ENCODE data around the gene SBDS. TPM values are rescaled to one million over a fixed set of nuclear protein-coding genes. Genes with fewer than 3 reads are reported as not detected.
"Not testable (repeated sequence)": the region's sequence is repeated elsewhere in the genome, so short reads cannot be mapped to it uniquely, and the experiment has no call there.

SBDS gene
- polyA plus RNA-seq, 1 donor = 103 TPM

DNA sequence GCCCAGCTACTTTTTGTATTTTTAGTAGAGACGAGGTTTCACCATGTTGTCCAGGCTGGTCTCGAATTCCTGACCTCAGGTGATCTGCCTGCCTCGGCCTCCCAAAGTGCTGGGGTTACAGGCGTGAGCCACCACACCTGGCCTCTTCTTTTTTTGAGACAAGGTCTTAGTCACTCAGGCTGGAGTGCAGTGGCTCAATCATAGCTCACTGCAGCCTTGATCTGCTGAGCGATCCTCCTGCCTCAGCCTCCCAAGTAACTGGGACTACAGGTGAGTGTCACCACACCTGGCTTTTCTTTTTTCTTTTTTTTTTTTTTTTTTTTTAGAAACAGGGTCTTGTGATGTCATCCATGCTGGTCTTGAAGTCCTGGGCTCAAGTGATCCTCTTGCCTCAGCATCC lies 26.4 kb downstream of the SBDS start:
- not testable (repeated sequence) for H3K36me3 ChIP-seq (ENCODE audit: control insufficient read depth, insufficient read depth, low read length); DNase-seq; H3K27ac ChIP-seq (ENCODE audit: low read length); H3K4me3 ChIP-seq (ENCODE audit: low read length); H3K27me3 ChIP-seq (ENCODE audit: control insufficient read depth, insufficient read depth, low read length); H3K9me3 ChIP-seq (ENCODE audit: control insufficient read depth, low read depth, low read length)
- WGBS (ENCODE audit: insufficient coverage, low lambda C conversion rate) = no CpG with 5 or more reads among the region's 5 CpGs
- H3K4me1 ChIP-seq (ENCODE audit: control insufficient read depth, insufficient read depth, low read length) = peaks cover 16% of the 10 kb centered on the region

GRCh38 chr7:66967029-66967428 lies 28.4 kb downstream of the SBDS start:
- H3K36me3 ChIP-seq (ENCODE audit: control insufficient read depth, insufficient read depth, low read length) = no peaks in the 10 kb centered on the region
- H3K4me1 ChIP-seq (ENCODE audit: control insufficient read depth, insufficient read depth, low read length) = peaks cover 4% of the 10 kb centered on the region
- H3K27me3 ChIP-seq (ENCODE audit: control insufficient read depth, insufficient read depth, low read length) = no peaks in the 10 kb centered on the region
- no CpG with 5 or more reads among the region's 6 CpGs for WGBS (ENCODE audit: insufficient coverage, low lambda C conversion rate)
- no peak overlapping the region for H3K27ac ChIP-seq (ENCODE audit: low read length)
- DNase-seq = no peak
- no peaks in the 10 kb centered on the region for H3K9me3 ChIP-seq (ENCODE audit: control insufficient read depth, low read depth, low read length)
- H3K4me3 ChIP-seq (ENCODE audit: low read length) = no peak overlapping the region

DNA sequence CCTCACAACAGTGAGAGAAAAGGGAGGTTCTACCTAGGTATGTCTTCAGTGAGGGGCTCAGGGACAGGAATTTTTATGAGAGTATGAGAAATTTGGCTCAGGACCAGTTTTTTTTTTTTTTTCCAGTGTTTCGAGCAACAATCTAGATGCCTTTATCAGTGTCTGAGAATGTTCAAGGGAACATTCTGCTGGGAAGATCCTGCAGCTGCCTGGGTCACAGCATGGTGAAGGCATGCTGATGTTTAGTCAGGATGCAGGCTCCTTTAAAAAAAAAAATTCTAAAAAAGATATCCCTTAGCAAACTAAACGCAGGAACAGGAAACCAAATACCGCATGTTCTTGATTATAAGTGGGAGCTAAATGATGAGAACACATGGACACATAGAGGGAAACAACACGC lies 31.0 kb downstream of the SBDS start:
- Histone ChIP-seq H3K36me3 (ENCODE audit: control insufficient read depth, insufficient read depth, low read length) (peaks cover 7% of the 10 kb centered on the region), H3K27me3 (ENCODE audit: control insufficient read depth, insufficient read depth, low read length) (no peaks in the 10 kb centered on the region), H3K27ac (ENCODE audit: low read length) (no peak overlapping the region), H3K4me3 (ENCODE audit: low read length) (no peak overlapping the region), H3K4me1 (ENCODE audit: control insufficient read depth, insufficient read depth, low read length) (no peaks in the 10 kb centered on the region), H3K9me3 (ENCODE audit: control insufficient read depth, low read depth, low read length) (no peaks in the 10 kb centered on the region)
- WGBS (ENCODE audit: insufficient coverage, low lambda C conversion rate) = no CpG with 5 or more reads among the region's 4 CpGs
- peak in 1 of 2 donors; percentile 26 for DNase-seq

GRCh38 chr7:66961096-66961495 lies 34.3 kb downstream of the SBDS start:
- Histone ChIP-seq H3K4me3 (ENCODE audit: low read length) (no peak overlapping the region), H3K4me1 (ENCODE audit: control insufficient read depth, insufficient read depth, low read length) (peaks cover 5% of the 10 kb centered on the region), H3K27me3 (ENCODE audit: control insufficient read depth, insufficient read depth, low read length) (no peaks in the 10 kb centered on the region), H3K36me3 (ENCODE audit: control insufficient read depth, insufficient read depth, low read length) (peaks cover 33% of the 10 kb centered on the region), H3K9me3 (ENCODE audit: control insufficient read depth, low read depth, low read length) (no peaks in the 10 kb centered on the region), H3K27ac (ENCODE audit: low read length) (no peak overlapping the region)
- no peak for DNase-seq
- no CpG with 5 or more reads among the region's 5 CpGs for WGBS (ENCODE audit: insufficient coverage, low lambda C conversion rate)

- Histone ChIP-seq H3K27ac (ENCODE audit: low read length) (no peak overlapping the region), H3K9me3 (ENCODE audit: control insufficient read depth, low read depth, low read length) (no peaks in the 10 kb centered on the region), H3K27me3 (ENCODE audit: control insufficient read depth, insufficient read depth, low read length) (no peaks in the 10 kb centered on the region), H3K4me3 (ENCODE audit: low read length) (no peak overlapping the region), H3K36me3 (ENCODE audit: control insufficient read depth, insufficient read depth, low read length) (peaks cover 39% of the 10 kb centered on the region), H3K4me1 (ENCODE audit: control insufficient read depth, insufficient read depth, low read length) (peaks cover 5% of the 10 kb centered on the region)
- DNase-seq = no peak
- no CpG with 5 or more reads among the region's 4 CpGs for WGBS (ENCODE audit: insufficient coverage, low lambda C conversion rate)
Observed at GRCh38 chr7:66960192-66960591, 35.2 kb downstream of the SBDS start.

- no peak overlapping the region for H3K4me3 ChIP-seq (ENCODE audit: low read length)
- WGBS (ENCODE audit: insufficient coverage, low lambda C conversion rate) = 100% methylated on average over 2 of the region's 17 CpGs
- peaks cover 5% of the 10 kb centered on the region for H3K4me1 ChIP-seq (ENCODE audit: control insufficient read depth, insufficient read depth, low read length)
- peak; percentile 53 to 75 for DNase-seq
- H3K9me3 ChIP-seq (ENCODE audit: control insufficient read depth, low read depth, low read length) = no peaks in the 10 kb centered on the region
- H3K27ac ChIP-seq (ENCODE audit: low read length) = peak overlapping the region; percentile 37
- no peaks in the 10 kb centered on the region for H3K27me3 ChIP-seq (ENCODE audit: control insufficient read depth, insufficient read depth, low read length)
- H3K36me3 ChIP-seq (ENCODE audit: control insufficient read depth, insufficient read depth, low read length) = peaks cover 52% of the 10 kb centered on the region
Observed at GRCh38 chr7:66958538-66959350, 36.6 kb downstream of the SBDS start.

DNA sequence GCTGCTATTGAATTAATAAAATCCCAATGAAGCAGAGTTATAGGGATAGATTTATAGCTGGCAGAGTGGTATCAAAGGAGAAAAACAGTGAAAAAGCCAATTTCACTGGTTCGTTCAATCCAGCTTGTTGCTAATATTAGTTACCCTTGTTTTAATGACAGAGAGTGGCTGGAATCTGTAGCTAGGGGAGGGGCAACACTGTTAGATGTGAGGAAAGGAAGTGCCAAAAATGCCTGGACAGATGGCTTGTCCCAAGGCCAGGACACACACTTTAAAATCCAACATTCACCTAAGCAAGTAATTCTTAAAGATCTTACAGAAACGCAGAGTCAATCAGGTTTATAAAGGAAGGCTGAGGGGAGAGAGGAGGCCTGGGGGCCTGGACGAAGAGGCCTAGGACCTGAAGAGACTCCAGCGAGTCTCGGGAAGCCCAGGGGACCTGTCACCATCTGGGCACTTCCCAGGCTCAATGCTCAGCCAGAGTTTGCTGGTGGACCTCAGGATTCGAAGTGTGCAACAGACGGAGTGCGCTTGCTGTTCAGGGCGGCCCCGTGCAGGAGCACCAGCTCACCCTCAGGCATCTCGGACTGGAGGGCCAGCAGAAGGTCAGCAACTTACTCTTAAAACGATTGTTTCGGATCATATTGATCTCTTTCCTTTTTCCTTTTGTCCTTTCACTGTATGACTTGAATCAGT lies 37.6 kb downstream of the SBDS start:
- DNase-seq = no peak
- Histone ChIP-seq H3K36me3 (ENCODE audit: control insufficient read depth, insufficient read depth, low read length) (peaks cover 58% of the 10 kb centered on the region), H3K9me3 (ENCODE audit: control insufficient read depth, low read depth, low read length) (no peaks in the 10 kb centered on the region), H3K27ac (ENCODE audit: low read length) (no peak overlapping the region), H3K4me3 (ENCODE audit: low read length) (no peak overlapping the region), H3K27me3 (ENCODE audit: control insufficient read depth, insufficient read depth, low read length) (no peaks in the 10 kb centered on the region), H3K4me1 (ENCODE audit: control insufficient read depth, insufficient read depth, low read length) (peaks cover 7% of the 10 kb centered on the region)
- no CpG with 5 or more reads among the region's 13 CpGs for WGBS (ENCODE audit: insufficient coverage, low lambda C conversion rate)

DNA sequence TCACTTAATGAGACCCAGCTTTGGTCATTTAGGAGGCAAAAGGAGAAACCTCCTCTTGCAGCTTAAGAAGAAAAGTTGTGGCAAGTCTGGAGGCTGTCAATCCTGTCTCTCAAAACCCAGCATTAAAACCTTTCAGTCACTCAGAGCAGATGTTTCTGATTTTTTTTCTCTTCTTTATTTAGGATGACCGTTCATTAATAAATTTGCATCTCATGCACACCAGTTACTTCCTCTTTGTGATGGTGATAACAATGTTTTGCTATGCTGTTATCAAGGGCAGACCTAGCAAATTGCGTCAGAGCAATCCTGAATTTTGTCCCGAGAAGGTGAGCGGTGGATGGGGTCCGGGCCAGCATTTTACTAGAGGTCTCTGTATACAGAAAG lies 42.4 kb downstream of the SBDS start:
- no peaks in the 10 kb centered on the region for H3K27me3 ChIP-seq (ENCODE audit: control insufficient read depth, insufficient read depth, low read length)
- WGBS (ENCODE audit: insufficient coverage, low lambda C conversion rate) = no CpG with 5 or more reads among the region's 5 CpGs
- H3K9me3 ChIP-seq (ENCODE audit: control insufficient read depth, low read depth, low read length) = no peaks in the 10 kb centered on the region
- no peak overlapping the region for H3K4me3 ChIP-seq (ENCODE audit: low read length)
- peak overlapping the region; percentile 74 for H3K27ac ChIP-seq (ENCODE audit: low read length)
- H3K4me1 ChIP-seq (ENCODE audit: control insufficient read depth, insufficient read depth, low read length) = peaks cover 9% of the 10 kb centered on the region
- peaks cover 79% of the 10 kb centered on the region for H3K36me3 ChIP-seq (ENCODE audit: control insufficient read depth, insufficient read depth, low read length)
- DNase-seq = no peak

DNA sequence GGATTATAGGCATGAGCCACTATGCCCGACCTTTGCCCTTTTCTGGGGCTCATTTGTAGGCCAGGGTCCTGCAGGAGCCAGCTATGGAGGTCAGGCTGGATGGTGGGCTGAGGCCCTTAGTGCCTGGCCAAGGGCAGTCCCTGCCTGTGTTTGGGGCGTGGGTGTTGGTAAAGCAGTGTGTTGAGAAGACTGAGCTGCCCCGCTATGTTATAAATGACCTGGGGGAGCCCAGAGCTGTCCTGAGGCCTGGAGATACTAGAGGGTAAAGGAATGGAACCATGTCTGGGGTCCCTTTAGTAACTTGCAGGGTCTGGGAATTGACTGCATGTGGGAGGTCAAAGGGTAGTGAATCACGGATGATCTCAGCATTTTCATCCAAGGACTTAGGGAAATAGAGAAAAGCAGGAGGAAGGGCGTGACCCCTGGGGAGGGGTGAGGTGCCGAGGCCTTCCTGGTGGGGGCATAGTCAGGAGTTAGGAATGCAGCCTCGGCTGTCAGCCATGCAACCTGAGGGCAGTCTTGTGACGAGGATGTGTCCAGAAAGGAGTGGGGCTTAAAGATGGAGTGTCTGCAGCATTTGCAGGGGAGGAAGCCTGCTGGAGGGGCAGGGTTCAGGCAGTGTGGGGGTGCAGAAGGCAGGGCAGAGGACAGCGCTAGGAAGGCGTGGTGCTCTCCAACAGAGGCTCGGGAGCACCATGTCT lies 42.9 kb downstream of the SBDS start:
- peaks cover 9% of the 10 kb centered on the region for H3K4me1 ChIP-seq (ENCODE audit: control insufficient read depth, insufficient read depth, low read length)
- DNase-seq = peak; percentile 74 to 84
- no peaks in the 10 kb centered on the region for H3K27me3 ChIP-seq (ENCODE audit: control insufficient read depth, insufficient read depth, low read length)
- H3K27ac ChIP-seq (ENCODE audit: low read length) = peak overlapping the region; percentile 74
- WGBS (ENCODE audit: insufficient coverage, low lambda C conversion rate) = no CpG with 5 or more reads among the region's 11 CpGs
- H3K9me3 ChIP-seq (ENCODE audit: control insufficient read depth, low read depth, low read length) = no peaks in the 10 kb centered on the region
- H3K36me3 ChIP-seq (ENCODE audit: control insufficient read depth, insufficient read depth, low read length) = peaks cover 77% of the 10 kb centered on the region
- H3K4me3 ChIP-seq (ENCODE audit: low read length) = no peak overlapping the region

GRCh38 chr7:66950763-66951162 lies 44.6 kb downstream of the SBDS start:
- Histone ChIP-seq H3K27ac (ENCODE audit: low read length) (no peak overlapping the region), H3K4me1 (ENCODE audit: control insufficient read depth, insufficient read depth, low read length) (peaks cover 18% of the 10 kb centered on the region), H3K27me3 (ENCODE audit: control insufficient read depth, insufficient read depth, low read length) (no peaks in the 10 kb centered on the region), H3K9me3 (ENCODE audit: control insufficient read depth, low read depth, low read length) (no peaks in the 10 kb centered on the region), H3K4me3 (ENCODE audit: low read length) (no peak overlapping the region), H3K36me3 (ENCODE audit: control insufficient read depth, insufficient read depth, low read length) (peaks cover 69% of the 10 kb centered on the region)
- WGBS (ENCODE audit: insufficient coverage, low lambda C conversion rate) = 71% methylated on average over 1 of the region's 8 CpGs
- no peak for DNase-seq
